ENCODE data around the gene ONECUT1.
A peak's percentile ranks its signal among the peaks of the same experiment; 100 is the strongest.

ONECUT1 gene

DNA sequence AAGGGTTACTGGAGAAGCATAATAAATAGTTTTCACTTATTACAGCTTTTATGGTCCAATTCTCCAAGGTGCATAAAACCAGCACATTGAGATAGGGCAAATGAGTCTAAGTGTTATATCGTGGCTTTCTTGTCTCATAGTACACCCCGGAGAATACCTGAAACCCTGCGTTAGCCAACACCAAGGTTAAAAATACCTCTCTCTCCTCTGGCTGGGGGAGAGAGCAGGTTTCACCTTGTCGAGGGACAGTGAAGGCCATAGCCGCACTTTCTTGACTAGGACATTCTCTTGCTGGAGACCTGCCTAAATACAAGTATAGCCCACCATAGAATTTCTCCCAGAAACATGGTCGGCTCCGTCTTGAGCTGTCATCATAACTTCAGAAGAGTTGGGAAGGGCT is 59.5 kb downstream of the ONECUT1 start:
- no peak for DNase-seq

DNA sequence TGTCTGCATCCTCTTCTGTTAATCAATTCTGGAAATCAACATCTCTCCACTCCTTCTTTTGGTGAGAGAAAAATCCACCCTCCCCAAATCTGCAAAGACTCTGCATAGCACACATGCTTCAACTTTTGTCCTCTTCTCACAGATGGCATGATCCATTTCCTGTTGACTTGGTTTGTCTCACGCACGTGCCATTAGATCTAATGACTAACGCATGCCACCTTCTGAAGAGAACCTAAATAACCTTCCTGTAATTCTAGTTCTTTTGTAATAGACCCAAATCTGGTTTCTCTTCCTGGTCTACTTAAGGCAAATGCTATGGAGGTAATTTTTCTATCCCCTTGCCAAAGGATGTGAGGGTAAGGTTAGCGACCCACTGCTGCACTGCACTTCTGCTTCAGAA is 60.0 kb downstream of the ONECUT1 start:
- DNase-seq, result peak; percentile 57 to 73

DNA sequence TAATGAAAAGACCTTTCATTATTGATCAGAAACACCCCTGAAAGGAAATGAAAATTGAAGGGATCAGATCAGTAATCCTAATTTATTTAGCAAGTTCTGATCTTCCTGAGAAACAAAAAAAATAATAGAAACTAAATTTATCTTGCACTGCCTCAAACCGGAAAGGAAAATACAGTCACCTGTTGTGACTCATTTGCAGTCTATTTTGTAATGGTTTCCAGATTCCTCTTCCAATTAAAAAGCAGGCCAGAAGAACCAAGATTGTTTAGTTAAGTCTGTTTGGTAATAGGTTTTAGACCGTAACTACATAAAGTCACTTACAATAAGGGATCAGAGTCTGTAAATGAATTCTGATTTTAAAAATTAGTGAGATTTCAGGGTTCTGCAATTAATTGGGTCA is 61.2 kb downstream of the ONECUT1 start:
- no peak for DNase-seq

DNA sequence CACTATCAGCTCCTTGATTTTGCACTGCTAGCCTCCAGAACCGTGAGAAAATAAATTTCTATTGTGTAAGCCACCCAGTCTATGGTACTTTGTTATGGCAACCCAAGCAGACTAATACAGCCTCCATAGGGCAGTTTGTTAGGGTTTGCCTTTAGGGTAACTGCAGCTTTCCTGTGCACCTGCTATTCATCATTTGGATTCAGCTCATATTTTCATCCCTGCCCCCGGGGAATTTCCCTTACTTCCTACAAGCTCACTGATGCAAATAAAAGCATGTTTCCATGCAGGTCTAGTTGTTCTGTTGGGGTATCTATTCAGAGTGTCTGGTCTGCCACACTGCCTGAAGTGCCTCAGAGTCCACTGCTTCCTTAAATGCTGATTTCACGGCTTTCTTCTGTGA is 62.3 kb downstream of the ONECUT1 start:
- DNase-seq, result no peak

- DNase-seq, result no peak
These were observed 63.9 kb downstream of the ONECUT1 start for GRCh38 chr15:52726195-52726594.

GRCh38 chr15:52718551-52718950 is 71.6 kb downstream of the ONECUT1 start:
- no peak for DNase-seq

GRCh38 chr15:52717924-52718323 is 72.2 kb downstream of the ONECUT1 start:
- DNase-seq, result no peak

DNA sequence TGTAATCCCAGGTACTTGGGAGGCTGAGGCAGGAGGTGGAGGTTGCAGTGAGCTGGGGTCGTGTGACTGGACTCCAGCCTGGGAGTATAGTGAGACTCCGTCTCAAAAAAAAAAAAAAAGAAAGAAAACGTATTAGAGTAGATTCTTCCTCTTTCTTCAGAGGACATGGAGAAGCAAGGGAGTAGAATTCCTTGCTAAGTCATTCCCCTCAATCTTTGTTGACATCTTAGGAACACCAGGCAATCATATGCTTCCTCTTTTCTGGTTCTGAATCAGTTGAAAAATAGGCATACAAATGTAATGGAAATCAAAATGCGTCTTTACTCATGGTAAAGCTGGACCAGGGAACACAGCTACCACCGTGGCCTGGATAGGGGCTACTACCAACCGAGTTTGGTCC is 72.7 kb downstream of the ONECUT1 start:
- DNase-seq, result no peak

GRCh38 chr15:52716536-52716935 is 73.6 kb downstream of the ONECUT1 start:
- DNase-seq, result no peak

GRCh38 chr15:52715411-52715810 is 74.7 kb downstream of the ONECUT1 start:
- DNase-seq, result no peak

DNA sequence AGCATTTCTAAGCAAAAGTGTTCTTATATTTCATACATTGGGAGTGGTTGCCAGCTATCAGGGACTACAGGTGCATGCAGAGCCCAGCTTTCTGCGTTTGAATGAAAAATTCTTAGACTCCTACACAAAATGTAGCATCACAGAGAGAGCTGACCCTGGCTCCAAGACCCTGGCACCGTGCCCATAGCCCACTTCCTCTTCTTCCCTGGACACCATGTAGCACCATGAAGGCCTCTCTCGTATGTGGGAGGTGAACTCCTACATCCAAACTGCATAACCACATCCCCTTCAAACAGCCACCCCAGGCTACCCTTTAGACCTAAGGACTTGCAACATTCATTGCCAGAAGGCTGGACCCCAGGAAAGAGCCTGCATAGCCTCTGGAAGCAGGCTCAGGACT is 75.2 kb downstream of the ONECUT1 start:
- DNase-seq, result no peak

- no peak for DNase-seq
These were observed 79.3 kb downstream of the ONECUT1 start for GRCh38 chr15:52710708-52711389.

- DNase-seq, result no peak
These were observed 80.0 kb downstream of the ONECUT1 start for GRCh38 chr15:52710050-52710707.

DNA sequence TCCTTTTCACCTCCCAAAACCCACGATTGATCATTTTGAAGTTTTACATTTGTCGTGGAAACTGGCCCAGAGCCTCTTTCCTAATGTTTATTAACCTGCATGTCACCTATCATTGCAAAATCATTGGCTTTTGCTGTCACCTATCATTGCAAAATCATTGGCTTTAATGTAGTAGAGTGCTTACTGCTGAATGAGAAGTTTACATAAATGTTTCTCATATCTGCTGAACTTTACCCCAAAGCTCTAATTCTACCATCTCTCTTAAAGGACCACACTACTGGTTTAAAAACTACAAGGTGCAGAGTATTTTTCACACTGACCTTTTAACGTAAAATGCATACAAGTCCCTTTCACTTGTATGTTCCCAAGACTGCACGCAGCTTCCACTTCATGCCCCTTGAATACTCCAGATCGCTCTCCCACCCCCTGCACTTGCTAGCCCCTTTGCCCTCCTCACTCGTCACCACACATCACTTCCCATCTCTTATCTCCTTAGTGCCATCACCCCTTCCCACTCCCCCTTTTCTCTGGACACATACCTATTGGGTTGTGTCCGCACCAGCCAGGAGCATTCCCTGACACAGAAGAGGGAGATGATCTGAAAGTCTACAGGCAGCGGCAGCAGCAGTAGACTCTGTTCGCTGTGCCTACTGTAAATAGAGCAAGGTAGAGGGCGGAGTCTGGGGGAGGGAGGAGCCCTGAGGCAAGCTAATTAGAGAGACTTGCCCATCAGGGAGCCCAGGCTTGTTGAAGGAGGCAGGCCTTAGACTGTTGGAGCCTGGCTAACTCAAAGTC is 80.8 kb downstream of the ONECUT1 start:
- DNase-seq, result peak in 1 of 2 donors; percentile 34
